ENCODE measurements around the gene AMH. TPM values are rescaled to one million over a fixed set of nuclear protein-coding genes. Genes with fewer than 3 reads are reported as not detected.

Gene AMH
- total and polyA plus RNA-seq, 3 donors from 2014 or later, result 50.8 to 268 (median 180) TPM

GRCh38 chr19:2260341-2260805, 11.2 kb downstream of the AMH start:
- no peaks in the 10 kb centered on the region for H3K9me3 ChIP-seq
- no peak for TF ChIP-seq POLR2A (IDR thresholded peaks at IDR 0.05)
- TF ChIP-seq CTCF (IDR thresholded peaks at IDR 0.05), result no peak
- no peak overlapping the region for H3K4me3 ChIP-seq
- WGBS, 2 donors, result 90 to 92% methylated on average over 11 of the region's 11 CpGs
- intact Hi-C loops (cut with DNase I; ENCODE audit: low total_unique reads), result no loop called here
- H3K27ac ChIP-seq, result no peak overlapping the region
- no peaks in the 10 kb centered on the region for H3K36me3 ChIP-seq (ENCODE audit: low read depth, missing control alignments)
- no peaks in the 10 kb centered on the region for H3K27me3 ChIP-seq
- H3K4me1 ChIP-seq, result no peaks in the 10 kb centered on the region
- DNase-seq, result no peak

GRCh38 chr19:2261438-2262172, 12.5 kb downstream of the AMH start:
- 77% methylated on average over 7 of the region's 7 CpGs for WGBS, 2 donors
- intact Hi-C loops (cut with DNase I; ENCODE audit: low total_unique reads), result no loop called here
- DNase-seq, result no peak

GRCh38 chr19:2266183-2266993, 17.3 kb downstream of the AMH start:
- 51 to 57% methylated on average over 16 to 18 of the region's 18 CpGs for WGBS, 2 donors
- intact Hi-C loops (cut with DNase I; ENCODE audit: low total_unique reads), result no loop called here
- H3K9me3 ChIP-seq, result no peaks in the 10 kb centered on the region
- H3K27me3 ChIP-seq, result no peaks in the 10 kb centered on the region
- peak; percentile 93 for DNase-seq
- H3K4me3 ChIP-seq, result no peak overlapping the region
- TF ChIP-seq CTCF (IDR thresholded peaks at IDR 0.05), result no peak
- no peak for TF ChIP-seq POLR2A (IDR thresholded peaks at IDR 0.05)
- H3K4me1 ChIP-seq, result peaks cover 5% of the 10 kb centered on the region
- no peaks in the 10 kb centered on the region for H3K36me3 ChIP-seq (ENCODE audit: low read depth, missing control alignments)
- peak overlapping the region in 1 of 2 donors; percentile 59 for H3K27ac ChIP-seq

More at GRCh38 chr19:2261438-2262172, 12.5 kb downstream of the AMH start:
- Histone ChIP-seq H3K4me3 (no peak overlapping the region), H3K4me1 (no peaks in the 10 kb centered on the region), H3K9me3 (no peaks in the 10 kb centered on the region), H3K27ac (no peak overlapping the region), H3K36me3 (ENCODE audit: low read depth, missing control alignments) (no peaks in the 10 kb centered on the region), H3K27me3 (no peaks in the 10 kb centered on the region)
- peak in 2 of 3 experiments; percentile 34 to 45 for TF ChIP-seq CTCF (IDR thresholded peaks at IDR 0.05)
- no peak for TF ChIP-seq POLR2A (IDR thresholded peaks at IDR 0.05)

- H3K27me3 ChIP-seq, result no peaks in the 10 kb centered on the region
- H3K4me1 ChIP-seq, result peaks cover 25% of the 10 kb centered on the region
- H3K9me3 ChIP-seq, result no peaks in the 10 kb centered on the region
- WGBS, 2 donors, result 53 to 68% methylated on average over 4 of the region's 4 CpGs
- no peak for DNase-seq
- peak overlapping the region in 1 of 2 donors; percentile 80 for H3K4me3 ChIP-seq
- peak in 1 of 3 experiments; percentile 7 for TF ChIP-seq CTCF (IDR thresholded peaks at IDR 0.05)
- TF ChIP-seq POLR2A (IDR thresholded peaks at IDR 0.05), result no peak
- intact Hi-C loops (cut with DNase I; ENCODE audit: low total_unique reads), result no loop called here
- H3K36me3 ChIP-seq (ENCODE audit: low read depth, missing control alignments), result no peaks in the 10 kb centered on the region
- peak overlapping the region in 1 of 2 donors; percentile 84 for H3K27ac ChIP-seq
Observed at GRCh38 chr19:2268480-2268830, 19.3 kb downstream of the AMH start.
